ENCODE measurements around the gene GATAD2A. TPM values are rescaled to one million over a fixed set of nuclear protein-coding genes. Genes with fewer than 3 reads are reported as not detected.

Gene GATAD2A
- total RNA-seq, 2 donors from 2014 or later = 88.0 to 160 TPM

DNA sequence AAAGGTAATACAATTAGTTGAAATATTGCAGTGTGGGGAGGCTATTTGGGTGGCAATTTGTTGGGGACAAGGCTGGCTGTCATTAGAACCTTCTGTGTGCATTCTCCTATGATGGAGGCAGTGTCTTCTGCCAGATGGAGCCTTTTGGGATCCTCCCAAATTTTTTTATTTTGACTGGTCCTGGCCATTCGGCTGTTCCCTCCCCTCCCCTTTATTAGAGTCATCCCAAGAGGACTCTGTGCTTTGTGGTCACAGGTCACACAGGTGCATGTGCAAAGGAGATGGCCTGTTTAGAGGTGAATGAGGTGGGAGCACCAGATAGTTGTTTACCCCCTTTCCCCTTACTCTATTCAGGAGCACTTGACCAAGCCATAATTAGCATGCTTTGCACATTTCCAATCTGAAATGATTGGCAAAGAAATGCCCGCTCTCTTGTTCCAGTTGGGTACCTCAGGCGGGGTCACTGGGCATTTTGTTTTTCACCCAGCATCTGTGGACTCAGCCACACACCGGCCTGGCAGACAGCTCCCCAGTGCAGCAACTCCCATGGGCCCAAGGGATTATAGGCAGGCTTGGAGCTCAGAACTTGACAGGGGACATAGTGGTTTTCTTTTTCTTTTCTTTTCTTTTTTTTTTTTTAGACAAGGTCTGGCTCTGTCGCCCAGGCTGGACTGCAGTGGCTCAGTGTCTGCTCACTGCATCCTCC is 19.8 kb downstream of the GATAD2A start:
- Mint-ChIP-seq H3K27ac (peak overlapping the region; percentile 46), H3K36me3 (ENCODE audit: low read depth) (peaks cover 25% of the 10 kb centered on the region), H3K9me3 (no peaks in the 10 kb centered on the region), H3K27me3 (no peaks in the 10 kb centered on the region), H3K4me3 (no peak overlapping the region), H3K4me1 (peaks cover 32% of the 10 kb centered on the region)
- no peak for ATAC-seq (replicated peaks)

DNA sequence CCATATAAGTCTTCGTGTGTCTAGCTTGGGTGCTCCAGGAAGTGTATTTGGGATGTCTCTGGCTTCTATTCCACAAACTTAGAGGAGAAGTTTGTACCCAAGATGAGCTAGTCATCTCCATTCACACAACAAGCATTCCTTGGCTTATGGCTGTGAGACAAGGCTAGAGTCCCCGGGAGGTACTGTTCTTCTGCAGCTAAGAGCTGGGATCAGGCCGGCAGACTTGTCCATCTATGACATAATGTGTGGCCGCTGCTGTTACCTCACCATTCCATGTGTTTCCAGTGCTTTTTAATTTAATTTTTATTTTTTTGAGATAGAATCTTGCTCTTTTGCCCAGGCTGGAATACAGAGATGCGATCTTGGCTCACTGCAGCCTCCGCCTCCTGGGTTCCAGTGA is 20.7 kb downstream of the GATAD2A start:
- Mint-ChIP-seq H3K4me1 (peaks cover 32% of the 10 kb centered on the region), H3K27ac (no peak overlapping the region), H3K4me3 (no peak overlapping the region), H3K36me3 (ENCODE audit: low read depth) (peaks cover 20% of the 10 kb centered on the region), H3K27me3 (no peaks in the 10 kb centered on the region), H3K9me3 (no peaks in the 10 kb centered on the region)
- no peak for ATAC-seq (replicated peaks)

DNA sequence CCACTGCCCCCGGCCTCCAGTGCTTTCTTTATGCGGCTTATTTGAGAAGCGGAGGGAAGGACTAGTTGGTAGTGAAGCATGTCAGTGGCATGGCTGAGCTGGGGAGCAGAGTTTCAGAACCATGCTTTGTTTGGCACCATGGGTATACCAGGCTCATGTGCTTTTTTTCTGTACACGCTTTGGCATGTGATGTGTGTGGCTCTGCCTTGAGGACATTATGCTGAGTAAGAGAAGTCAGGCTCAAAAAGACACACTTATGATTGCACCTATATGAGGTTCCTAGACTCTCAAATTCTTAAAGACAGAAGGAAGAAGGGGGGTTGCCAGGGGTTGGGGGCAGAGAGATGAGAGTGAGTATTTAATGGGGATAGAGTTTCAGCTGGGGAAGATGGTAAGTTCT is 21.3 kb downstream of the GATAD2A start:
- no peak for ATAC-seq (replicated peaks)
- Mint-ChIP-seq H3K4me1 (peaks cover 33% of the 10 kb centered on the region), H3K9me3 (no peaks in the 10 kb centered on the region), H3K36me3 (ENCODE audit: low read depth) (peaks cover 20% of the 10 kb centered on the region), H3K4me3 (no peak overlapping the region), H3K27me3 (no peaks in the 10 kb centered on the region), H3K27ac (peak overlapping the region; percentile 79)

DNA sequence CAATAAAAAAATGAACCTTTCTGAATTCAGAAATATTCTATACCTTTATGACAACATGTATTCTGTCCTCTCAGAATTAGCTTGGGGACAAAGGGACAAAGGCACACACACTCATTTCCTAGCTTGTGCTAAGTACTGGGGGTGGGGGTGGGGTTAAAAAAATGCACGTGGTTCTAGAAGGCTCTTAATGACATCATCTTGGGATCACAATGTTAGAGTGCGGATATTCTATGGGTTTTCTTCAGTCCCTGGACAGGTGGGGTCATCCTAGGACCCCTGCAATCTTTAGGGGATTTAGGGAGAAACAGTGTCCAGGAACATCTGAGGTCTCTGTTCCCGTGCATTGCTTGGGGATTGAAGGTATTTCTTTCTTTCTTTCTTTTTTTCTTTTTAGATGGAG is 21.8 kb downstream of the GATAD2A start:
- H3K9me3 Mint-ChIP-seq = no peaks in the 10 kb centered on the region
- H3K4me1 Mint-ChIP-seq = peaks cover 34% of the 10 kb centered on the region
- H3K36me3 Mint-ChIP-seq (ENCODE audit: low read depth) = peaks cover 20% of the 10 kb centered on the region
- H3K4me3 Mint-ChIP-seq = no peak overlapping the region
- ATAC-seq (replicated peaks) = no peak
- no peaks in the 10 kb centered on the region for H3K27me3 Mint-ChIP-seq
- peak overlapping the region; percentile 79 for H3K27ac Mint-ChIP-seq

DNA sequence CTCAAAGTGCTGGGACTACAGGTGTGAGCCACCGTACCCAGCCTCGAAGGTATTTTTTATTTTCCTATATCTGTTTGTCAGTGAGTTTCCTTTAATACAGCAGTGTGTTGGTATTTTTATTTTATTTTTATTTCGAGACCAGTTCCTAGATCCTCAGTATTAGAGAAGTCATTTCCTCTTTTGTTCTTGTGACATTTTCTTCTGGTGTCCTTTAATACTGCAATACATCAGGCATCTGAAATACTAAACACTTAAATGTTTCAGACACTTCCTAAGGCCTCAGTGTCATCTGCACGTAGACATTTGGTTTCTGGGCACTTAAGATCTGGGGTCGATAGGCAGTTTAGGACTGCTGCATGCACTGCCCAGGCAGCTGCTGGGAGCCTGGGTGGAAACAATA is 22.5 kb downstream of the GATAD2A start:
- peaks cover 24% of the 10 kb centered on the region for H3K36me3 Mint-ChIP-seq (ENCODE audit: low read depth)
- H3K27me3 Mint-ChIP-seq = no peaks in the 10 kb centered on the region
- no peaks in the 10 kb centered on the region for H3K9me3 Mint-ChIP-seq
- H3K27ac Mint-ChIP-seq = peak overlapping the region; percentile 63
- no peak overlapping the region for H3K4me3 Mint-ChIP-seq
- no peak for ATAC-seq (replicated peaks)
- peaks cover 38% of the 10 kb centered on the region for H3K4me1 Mint-ChIP-seq

DNA sequence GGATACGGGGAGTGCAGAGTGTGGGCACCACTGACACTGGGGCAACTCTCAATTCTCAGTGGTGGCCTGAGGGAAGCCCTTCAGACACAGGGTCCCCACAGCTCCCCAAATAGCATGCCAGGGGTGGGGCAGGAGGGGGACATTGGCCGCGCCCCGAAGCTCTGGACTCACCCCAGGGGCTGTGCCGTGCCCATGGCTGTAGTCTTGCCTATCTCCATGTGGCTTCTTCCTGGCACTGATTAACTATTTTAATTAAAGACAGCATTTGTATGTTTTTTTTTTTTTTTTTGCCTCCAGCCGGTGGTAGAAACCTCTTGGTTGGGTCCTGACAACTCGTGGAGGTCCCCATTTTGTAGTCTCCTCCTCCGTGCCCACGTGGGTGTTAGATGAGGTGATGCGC is 23.3 kb downstream of the GATAD2A start:
- Mint-ChIP-seq H3K9me3 (no peaks in the 10 kb centered on the region), H3K36me3 (ENCODE audit: low read depth) (peaks cover 32% of the 10 kb centered on the region), H3K4me3 (no peak overlapping the region), H3K27me3 (no peaks in the 10 kb centered on the region), H3K4me1 (peaks cover 44% of the 10 kb centered on the region), H3K27ac (peak overlapping the region; percentile 63)
- ATAC-seq (replicated peaks) = no peak

DNA sequence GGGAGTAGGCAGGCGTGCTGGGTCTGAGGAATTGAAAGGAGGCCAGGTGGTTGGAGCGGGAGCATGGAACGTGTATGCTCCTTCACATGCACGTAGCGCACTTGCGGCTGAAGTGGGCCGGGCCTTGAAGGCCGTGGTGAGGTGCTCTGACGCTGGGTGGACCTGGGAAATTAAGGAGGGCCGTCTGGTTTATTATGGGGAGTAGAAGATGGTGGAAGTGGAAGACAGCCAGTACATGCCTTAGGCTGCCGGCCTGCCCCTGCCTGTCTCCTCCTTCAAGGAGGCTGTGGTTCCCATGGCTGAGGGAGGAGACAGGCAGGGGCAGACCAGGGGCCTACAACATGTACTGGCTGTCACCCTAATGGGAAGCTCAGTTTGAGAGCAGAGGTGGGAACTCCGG is 23.9 kb downstream of the GATAD2A start:
- peak overlapping the region; percentile 63 for H3K27ac Mint-ChIP-seq
- peaks cover 44% of the 10 kb centered on the region for H3K4me1 Mint-ChIP-seq
- H3K4me3 Mint-ChIP-seq = no peak overlapping the region

DNA sequence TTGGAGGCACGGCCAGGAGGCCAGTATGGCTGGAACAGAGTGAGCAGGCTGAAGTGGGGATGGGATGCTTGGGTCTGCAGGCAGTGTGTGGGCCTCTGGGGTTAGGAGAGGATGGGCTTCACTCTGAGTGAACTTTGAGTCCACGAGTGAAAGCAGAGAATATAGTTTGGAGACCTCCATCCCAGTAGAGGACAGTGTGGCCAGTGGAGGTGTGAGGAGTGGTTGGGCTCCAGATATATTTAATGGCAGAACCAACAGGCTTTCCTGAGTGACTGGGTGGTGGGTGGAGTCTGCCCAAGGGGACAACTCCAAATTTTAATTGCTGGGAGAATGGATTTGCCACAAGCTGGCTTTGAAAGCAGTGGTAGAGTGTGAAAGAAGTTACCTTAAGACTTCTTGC is 27.3 kb downstream of the GATAD2A start:
- Mint-ChIP-seq H3K4me3 (no peak overlapping the region), H3K9me3 (no peaks in the 10 kb centered on the region), H3K36me3 (ENCODE audit: low read depth) (peaks cover 31% of the 10 kb centered on the region), H3K27ac (peak overlapping the region; percentile 86), H3K4me1 (peaks cover 34% of the 10 kb centered on the region), H3K27me3 (no peaks in the 10 kb centered on the region)
- no peak for ATAC-seq (replicated peaks)

More for the DNA sequence above, 23.9 kb downstream of the GATAD2A start:
- no peak for ATAC-seq (replicated peaks)
- H3K9me3 Mint-ChIP-seq = no peaks in the 10 kb centered on the region
- no peaks in the 10 kb centered on the region for H3K27me3 Mint-ChIP-seq
- H3K36me3 Mint-ChIP-seq (ENCODE audit: low read depth) = peaks cover 37% of the 10 kb centered on the region

DNA sequence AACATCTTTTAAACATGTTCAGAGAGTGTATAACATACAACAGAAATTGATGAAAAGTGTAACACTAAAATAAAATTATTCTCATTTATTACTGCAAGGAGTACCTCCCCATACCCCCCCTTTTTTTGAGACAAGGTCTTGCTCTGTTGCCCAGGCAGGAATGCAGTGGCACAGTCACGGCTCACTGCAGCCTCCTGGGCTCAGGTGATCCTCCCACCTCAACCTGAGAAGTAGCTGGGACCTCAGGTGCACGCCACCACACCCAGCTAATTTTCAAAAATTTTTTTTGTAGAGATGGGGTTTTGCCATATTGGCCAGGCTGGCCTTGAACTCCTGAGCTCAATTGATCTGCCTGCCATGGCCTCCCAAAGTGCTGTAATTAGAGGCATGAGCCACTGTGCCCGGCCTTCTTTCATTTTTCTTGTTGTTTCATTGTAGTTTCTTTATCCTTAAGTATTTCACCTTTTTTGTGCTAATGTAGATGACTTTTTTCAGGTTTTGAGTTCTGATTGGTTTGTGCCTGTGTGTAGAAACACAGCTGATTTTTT is 28.3 kb downstream of the GATAD2A start:
- Mint-ChIP-seq H3K9me3 (no peaks in the 10 kb centered on the region), H3K4me1 (peaks cover 28% of the 10 kb centered on the region), H3K27me3 (no peaks in the 10 kb centered on the region), H3K36me3 (ENCODE audit: low read depth) (peaks cover 23% of the 10 kb centered on the region), H3K27ac (peak overlapping the region; percentile 86), H3K4me3 (no peak overlapping the region)
- ATAC-seq (replicated peaks) = no peak

DNA sequence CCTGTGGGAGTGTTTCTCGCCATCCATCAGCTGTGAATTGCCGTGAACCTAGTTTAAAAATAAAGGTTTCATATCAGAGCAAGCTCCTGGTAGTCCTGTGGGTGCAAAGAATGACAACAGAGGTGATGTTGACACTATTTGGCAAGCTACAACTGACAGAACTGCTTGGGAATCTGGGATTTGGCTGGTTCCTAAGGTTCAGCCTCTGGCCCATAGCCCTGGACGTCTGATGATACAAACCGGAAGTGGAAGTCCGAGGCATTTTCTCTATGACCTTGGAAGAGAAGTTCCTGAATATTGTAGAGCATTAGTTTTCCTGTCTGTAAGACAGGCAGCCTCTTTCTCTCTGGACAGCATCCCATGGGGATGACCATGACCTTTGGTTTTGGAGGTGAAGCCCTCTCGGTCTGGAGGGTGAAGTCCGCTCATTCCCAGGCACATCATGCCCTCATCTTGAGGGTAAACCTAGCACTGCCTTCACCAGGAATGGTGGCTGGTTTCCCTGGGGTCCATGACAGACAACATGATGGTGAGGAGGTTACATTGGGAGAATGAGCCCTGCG is 29.1 kb downstream of the GATAD2A start:
- H3K4me3 Mint-ChIP-seq = no peak overlapping the region
- no peak for ATAC-seq (replicated peaks)
- H3K9me3 Mint-ChIP-seq = no peaks in the 10 kb centered on the region
- H3K4me1 Mint-ChIP-seq = peaks cover 32% of the 10 kb centered on the region
- peaks cover 23% of the 10 kb centered on the region for H3K36me3 Mint-ChIP-seq (ENCODE audit: low read depth)
- H3K27me3 Mint-ChIP-seq = no peaks in the 10 kb centered on the region
- H3K27ac Mint-ChIP-seq = peak overlapping the region; percentile 62

DNA sequence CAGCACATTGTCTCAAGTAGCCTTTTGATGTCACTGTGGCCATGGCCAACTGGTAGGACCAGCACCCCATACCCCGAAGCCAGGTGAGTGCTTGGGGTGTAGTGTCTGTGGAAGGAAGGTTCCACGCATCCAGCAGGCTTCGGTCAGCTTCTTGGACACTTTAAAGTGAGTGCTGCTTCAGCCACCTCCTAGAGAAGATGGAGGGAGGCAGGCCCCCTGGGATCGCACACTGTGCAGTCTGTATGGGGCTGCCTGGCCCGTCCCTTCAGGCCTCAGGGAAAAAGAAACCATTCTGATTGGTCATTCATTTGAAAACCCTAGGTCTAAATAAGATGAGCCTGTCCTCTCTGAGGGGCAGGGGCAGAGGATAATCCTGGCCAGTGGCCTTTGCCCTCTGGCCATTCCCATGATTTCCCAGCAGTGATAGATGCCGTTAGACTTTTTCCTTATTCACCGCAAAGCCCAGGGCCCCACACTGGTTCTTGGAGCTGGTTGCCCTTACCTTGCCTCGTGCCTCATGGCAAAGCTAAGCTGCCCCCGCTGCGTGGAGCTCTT is 30.7 kb downstream of the GATAD2A start:
- no peak overlapping the region for H3K4me3 Mint-ChIP-seq
- peaks cover 32% of the 10 kb centered on the region for H3K36me3 Mint-ChIP-seq (ENCODE audit: low read depth)
- ATAC-seq (replicated peaks) = no peak
- H3K4me1 Mint-ChIP-seq = peaks cover 19% of the 10 kb centered on the region
- H3K27me3 Mint-ChIP-seq = no peaks in the 10 kb centered on the region
- H3K27ac Mint-ChIP-seq = peak overlapping the region; percentile 62
- H3K9me3 Mint-ChIP-seq = no peaks in the 10 kb centered on the region

DNA sequence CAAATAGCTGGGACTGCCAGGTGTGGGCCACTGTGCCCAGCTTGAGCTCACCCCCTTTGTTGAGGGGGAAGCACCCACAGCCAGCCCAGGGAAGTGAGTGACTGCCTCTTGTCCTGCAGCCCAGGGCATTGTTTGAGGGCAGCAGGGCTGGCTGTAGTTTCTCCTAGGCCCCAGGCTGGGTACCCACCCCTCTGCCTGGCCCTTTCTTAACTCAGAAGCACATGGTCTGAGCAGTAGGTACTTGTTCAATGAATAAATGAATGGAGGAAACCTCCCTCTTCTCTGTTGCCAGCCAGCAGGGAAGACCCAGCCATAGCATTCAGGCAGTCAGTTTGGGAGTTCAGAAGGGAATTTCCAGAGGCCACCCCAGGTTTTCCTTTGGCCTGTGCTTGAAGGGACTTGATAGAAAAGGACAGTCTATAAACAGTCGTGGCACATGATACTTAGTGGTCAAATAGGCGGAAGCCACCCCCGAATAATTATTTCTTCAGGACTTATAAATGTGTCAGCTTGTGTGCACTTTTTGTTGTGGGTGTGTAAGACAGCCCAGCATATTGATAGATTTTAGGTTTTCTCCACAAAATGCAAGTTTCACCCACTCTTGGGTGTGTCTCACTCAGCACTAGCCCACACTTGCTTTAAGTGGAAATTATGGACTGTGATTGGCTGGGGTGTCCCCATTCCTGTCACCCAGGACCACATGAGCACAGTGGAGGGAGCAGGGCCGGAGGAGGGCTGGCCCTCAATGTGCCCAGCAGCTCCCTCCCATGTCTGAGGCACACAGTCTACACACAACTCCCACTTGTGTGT is 33.1 kb downstream of the GATAD2A start:
- Mint-ChIP-seq H3K9me3 (no peaks in the 10 kb centered on the region), H3K27me3 (no peaks in the 10 kb centered on the region), H3K4me3 (no peak overlapping the region), H3K36me3 (ENCODE audit: low read depth) (peaks cover 29% of the 10 kb centered on the region), H3K4me1 (peaks cover 10% of the 10 kb centered on the region), H3K27ac (peak overlapping the region; percentile 2)
- no peak for ATAC-seq (replicated peaks)

DNA sequence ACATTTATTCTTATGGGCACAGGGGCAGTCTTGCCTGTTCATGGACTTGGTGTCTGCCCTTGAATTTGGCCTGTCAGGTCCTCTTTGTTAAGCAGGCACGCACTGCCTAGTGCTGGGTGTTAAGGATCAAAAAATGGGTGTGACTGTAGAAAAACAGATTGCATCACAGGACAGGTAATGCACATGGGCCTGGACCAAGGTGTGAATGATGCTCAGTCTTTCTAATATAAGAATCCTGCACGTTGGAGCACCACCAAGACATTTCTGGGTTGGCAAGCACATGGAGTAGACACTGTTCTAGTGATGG is 33.7 kb downstream of the GATAD2A start:
- H3K4me1 Mint-ChIP-seq = peaks cover 16% of the 10 kb centered on the region
- H3K9me3 Mint-ChIP-seq = no peaks in the 10 kb centered on the region
- H3K27me3 Mint-ChIP-seq = no peaks in the 10 kb centered on the region
- no peak for ATAC-seq (replicated peaks)
- H3K4me3 Mint-ChIP-seq = no peak overlapping the region
- H3K36me3 Mint-ChIP-seq (ENCODE audit: low read depth) = peaks cover 26% of the 10 kb centered on the region
- H3K27ac Mint-ChIP-seq = peak overlapping the region; percentile 2

DNA sequence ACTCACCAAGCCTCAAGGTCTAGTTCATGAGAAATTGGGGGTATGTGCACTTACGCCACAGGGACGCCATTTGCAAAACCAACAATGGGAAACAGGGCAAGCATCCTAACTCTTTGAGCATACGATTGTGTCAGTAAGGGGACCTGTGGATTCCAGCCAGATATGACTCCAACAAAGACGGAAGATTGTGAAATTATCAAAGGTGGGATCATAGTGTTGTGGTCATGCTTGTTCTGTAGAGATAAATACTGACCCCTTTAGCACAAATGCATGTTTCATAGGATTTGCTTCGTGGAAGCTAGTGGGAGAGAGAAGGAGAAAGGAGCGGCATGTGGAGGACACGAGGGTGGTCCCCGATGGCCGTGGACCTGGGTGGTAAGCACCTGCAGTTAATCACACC is 37.8 kb downstream of the GATAD2A start:
- H3K4me1 Mint-ChIP-seq = peaks cover 53% of the 10 kb centered on the region
- H3K27me3 Mint-ChIP-seq = no peaks in the 10 kb centered on the region
- peaks cover 31% of the 10 kb centered on the region for H3K36me3 Mint-ChIP-seq (ENCODE audit: low read depth)
- H3K9me3 Mint-ChIP-seq = peaks cover 3% of the 10 kb centered on the region
- peak overlapping the region; percentile 69 for H3K4me3 Mint-ChIP-seq
- peak overlapping the region; percentile 54 for H3K27ac Mint-ChIP-seq
- ATAC-seq (replicated peaks) = no peak
